Breast epithelium (tissue), 3 donors: Measurements from ENCODE around the gene SOX8.

Experiments
- CTCF ChIP-seq, 3 donors: fragments of 450-650 bp; IDR thresholded peaks; one replicate each; pipeline ENCODE4 v1.5.1; 2016 to 2017; ENCODE audit warnings: antibody characterized with exemption in 3 of 3, mild to moderate bottlenecking in 3 of 3, moderate library complexity in 3 of 3
- POLR2A ChIP-seq: fragments of 450-650 bp; IDR thresholded peaks from one replicate; pipeline ENCODE4 v1.6.1; 2016; ENCODE audit warnings: antibody characterized with exemption, mild to moderate bottlenecking, moderate library complexity

GRCh38 chr16:1006781-1007180, 25.2 kb downstream of the SOX8 start:
- TF ChIP-seq CTCF (IDR thresholded peaks at IDR 0.05) (no peak), POLR2A (no peak)
